ENCODE measurements around the gene ADGRL3.

The ADGRL3 gene

GRCh38 chr4:61995717-61996340 lies 795.7 kb downstream of the ADGRL3 start:
- Histone ChIP-seq H3K9ac (ENCODE audit: low read depth, low read length) (no peak overlapping the region), H3K27ac (ENCODE audit: low read length) (no peak overlapping the region), H3K27me3 (ENCODE audit: insufficient read depth, low read length, poor library complexity) (no peaks in the 10 kb centered on the region), H3K4me1 (ENCODE audit: insufficient read depth, low read length) (no peaks in the 10 kb centered on the region), H3K9me3 (ENCODE audit: insufficient read depth, low read length, severe bottlenecking) (no peaks in the 10 kb centered on the region), H3K79me2 (ENCODE audit: insufficient read depth, low read length) (no peaks in the 10 kb centered on the region), H3K4me3 (ENCODE audit: low read depth in 1 of 2, low read length in 2 of 2) (no peak overlapping the region), H4K20me1 (ENCODE audit: insufficient read depth, low read length) (no peaks in the 10 kb centered on the region), H3K4me2 (ENCODE audit: insufficient read depth, low read length) (no peak overlapping the region), H3K36me3 (ENCODE audit: insufficient read depth, low read length) (no peaks in the 10 kb centered on the region), H2AFZ (ENCODE audit: low read depth, low read length) (no peak overlapping the region)
- TF ChIP-seq EZH2 (IDR thresholded peaks at IDR 0.05; ENCODE audit: borderline replicate concordance, low read depth, low read length, severe bottlenecking) = no peak
- no peak for TF ChIP-seq CTCF (IDR thresholded peaks at IDR 0.05; ENCODE audit: borderline replicate concordance, extremely low read depth, low read length, poor library complexity, severe bottlenecking)
- ATAC-seq (ENCODE audit: insufficient read depth, low read depth) = no peak
- DNase-seq = no peak

DNA sequence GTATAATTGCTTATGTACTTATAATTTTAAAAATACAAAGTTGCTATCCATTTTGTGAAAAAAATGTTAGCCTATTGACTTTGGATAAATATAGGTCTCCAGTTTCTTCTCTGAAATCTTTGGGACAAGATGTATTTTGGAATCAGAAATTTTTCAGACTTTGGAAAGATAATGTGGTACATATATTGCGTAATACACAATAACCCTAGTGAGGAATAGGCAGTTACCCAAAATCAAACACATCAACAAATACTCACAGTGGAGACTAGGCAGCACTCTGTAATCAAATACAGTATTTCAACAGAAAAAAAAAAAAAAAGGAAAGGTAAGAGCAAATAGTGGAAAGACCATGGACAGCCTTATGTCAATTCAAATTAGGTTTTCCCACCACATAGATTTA lies 796.8 kb downstream of the ADGRL3 start:
- DNase-seq (no peak), ATAC-seq (ENCODE audit: insufficient read depth, low read depth) (no peak)
- no peaks in the 10 kb centered on the region for H3K27me3 ChIP-seq (ENCODE audit: insufficient read depth, low read length, poor library complexity)
- no peak overlapping the region for H3K4me2 ChIP-seq (ENCODE audit: insufficient read depth, low read length)
- H2AFZ ChIP-seq (ENCODE audit: low read depth, low read length) = no peak overlapping the region
- no peak overlapping the region for H3K4me3 ChIP-seq (ENCODE audit: low read depth in 1 of 2, low read length in 2 of 2)
- no peaks in the 10 kb centered on the region for H3K79me2 ChIP-seq (ENCODE audit: insufficient read depth, low read length)
- TF ChIP-seq CTCF (IDR thresholded peaks at IDR 0.05; ENCODE audit: borderline replicate concordance, extremely low read depth, low read length, poor library complexity, severe bottlenecking) (no peak), EZH2 (IDR thresholded peaks at IDR 0.05; ENCODE audit: borderline replicate concordance, low read depth, low read length, severe bottlenecking) (no peak)
- no peak overlapping the region for H3K27ac ChIP-seq (ENCODE audit: low read length)
- no peaks in the 10 kb centered on the region for H4K20me1 ChIP-seq (ENCODE audit: insufficient read depth, low read length)
- no peaks in the 10 kb centered on the region for H3K9me3 ChIP-seq (ENCODE audit: insufficient read depth, low read length, severe bottlenecking)
- H3K4me1 ChIP-seq (ENCODE audit: insufficient read depth, low read length) = no peaks in the 10 kb centered on the region
- no peaks in the 10 kb centered on the region for H3K36me3 ChIP-seq (ENCODE audit: insufficient read depth, low read length)
- no peak overlapping the region for H3K9ac ChIP-seq (ENCODE audit: low read depth, low read length)

GRCh38 chr4:61997831-61998230 lies 797.7 kb downstream of the ADGRL3 start:
- no peak overlapping the region for H2AFZ ChIP-seq (ENCODE audit: low read depth, low read length)
- H3K79me2 ChIP-seq (ENCODE audit: insufficient read depth, low read length) = no peaks in the 10 kb centered on the region
- no peak overlapping the region for H3K9ac ChIP-seq (ENCODE audit: low read depth, low read length)
- no peak overlapping the region for H3K4me3 ChIP-seq (ENCODE audit: low read depth in 1 of 2, low read length in 2 of 2)
- H4K20me1 ChIP-seq (ENCODE audit: insufficient read depth, low read length) = no peaks in the 10 kb centered on the region
- no peaks in the 10 kb centered on the region for H3K4me1 ChIP-seq (ENCODE audit: insufficient read depth, low read length)
- H3K4me2 ChIP-seq (ENCODE audit: insufficient read depth, low read length) = no peak overlapping the region
- no peaks in the 10 kb centered on the region for H3K36me3 ChIP-seq (ENCODE audit: insufficient read depth, low read length)
- TF ChIP-seq EZH2 (IDR thresholded peaks at IDR 0.05; ENCODE audit: borderline replicate concordance, low read depth, low read length, severe bottlenecking) (no peak), CTCF (IDR thresholded peaks at IDR 0.05; ENCODE audit: borderline replicate concordance, extremely low read depth, low read length, poor library complexity, severe bottlenecking) (no peak)
- no peaks in the 10 kb centered on the region for H3K9me3 ChIP-seq (ENCODE audit: insufficient read depth, low read length, severe bottlenecking)
- ATAC-seq (ENCODE audit: insufficient read depth, low read depth) (no peak), DNase-seq (no peak)
- no peaks in the 10 kb centered on the region for H3K27me3 ChIP-seq (ENCODE audit: insufficient read depth, low read length, poor library complexity)
- H3K27ac ChIP-seq (ENCODE audit: low read length) = no peak overlapping the region
